ENCODE results near the gene EHBP1.

The EHBP1 gene

DNA sequence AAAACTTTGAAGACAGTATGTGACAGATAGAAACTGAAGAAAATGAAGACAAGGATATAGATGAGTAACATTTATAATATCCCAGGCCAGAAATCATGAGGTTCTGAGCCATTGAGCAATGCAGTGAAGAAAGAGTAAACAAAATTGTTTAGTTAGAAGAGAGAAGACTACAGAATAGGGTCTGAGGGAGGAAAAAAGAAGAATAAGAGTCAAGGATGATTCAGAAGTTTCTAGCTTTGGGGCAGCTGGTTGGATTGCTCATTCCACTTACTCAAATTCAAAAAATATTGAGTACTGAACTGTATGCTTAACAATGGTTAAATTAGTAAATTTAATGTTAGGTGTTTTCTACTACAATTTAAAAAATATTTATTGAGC, 190.1 kb downstream of the EHBP1 start:
- Histone ChIP-seq H3K4me2 (ENCODE audit: insufficient read depth, low read length, poor library complexity, severe bottlenecking) (no peak overlapping the region), H3K27ac (replicated peaks; ENCODE audit: low read length) (no peak overlapping the region), H2BK12ac (ENCODE audit: low read length) (no peak overlapping the region), H2AFZ (ENCODE audit: low read length) (no peak overlapping the region), H4K91ac (ENCODE audit: low read depth, low read length, poor library complexity) (no peak overlapping the region), H3K18ac (ENCODE audit: low read length) (no peak overlapping the region), H3K14ac (ENCODE audit: low read length) (no peak overlapping the region), H3K9ac (ENCODE audit: low read depth, low read length, poor library complexity) (no peak overlapping the region), H3K4me3 (ENCODE audit: low read length in 2 of 2) (no peak overlapping the region), H3K4ac (ENCODE audit: low read length) (no peak overlapping the region), H3K4me1 (ENCODE audit: control insufficient read depth in 2 of 2, insufficient read depth in 1 of 2, low read depth in 1 of 2, low read length in 2 of 2) (peaks cover 0 to 3% of the 10 kb centered on the region in 2 donors), H3K79me1 (ENCODE audit: low read depth, low read length) (no peaks in the 10 kb centered on the region), H3K23ac (ENCODE audit: low read depth, low read length, poor library complexity) (no peak overlapping the region), H3K36me3 (replicated peaks in 1 of 2; ENCODE audit: control insufficient read depth in 2 of 2, insufficient read depth in 2 of 2, low read length in 2 of 2) (no peaks in the 10 kb centered on the region), H2BK15ac (ENCODE audit: low read length) (no peak overlapping the region), H3K27me3 (ENCODE audit: control insufficient read depth in 3 of 3, insufficient read depth in 3 of 3, low read depth in 1 of 3, low read length in 3 of 3) (no peaks in the 10 kb centered on the region), H3K9me3 (replicated peaks in 1 of 2; ENCODE audit: control insufficient read depth in 2 of 2, insufficient read depth in 1 of 2, low read depth in 1 of 2, low read length in 2 of 2) (no peaks in the 10 kb centered on the region), H2AK5ac (ENCODE audit: low read depth, low read length) (no peak overlapping the region), H2BK120ac (ENCODE audit: low read depth, low read length) (no peak overlapping the region), H4K8ac (ENCODE audit: low read depth, low read length) (no peak overlapping the region), H2BK5ac (ENCODE audit: low read length) (no peak overlapping the region)
- no peak for DNase-seq (ENCODE audit: low spot score)

DNA sequence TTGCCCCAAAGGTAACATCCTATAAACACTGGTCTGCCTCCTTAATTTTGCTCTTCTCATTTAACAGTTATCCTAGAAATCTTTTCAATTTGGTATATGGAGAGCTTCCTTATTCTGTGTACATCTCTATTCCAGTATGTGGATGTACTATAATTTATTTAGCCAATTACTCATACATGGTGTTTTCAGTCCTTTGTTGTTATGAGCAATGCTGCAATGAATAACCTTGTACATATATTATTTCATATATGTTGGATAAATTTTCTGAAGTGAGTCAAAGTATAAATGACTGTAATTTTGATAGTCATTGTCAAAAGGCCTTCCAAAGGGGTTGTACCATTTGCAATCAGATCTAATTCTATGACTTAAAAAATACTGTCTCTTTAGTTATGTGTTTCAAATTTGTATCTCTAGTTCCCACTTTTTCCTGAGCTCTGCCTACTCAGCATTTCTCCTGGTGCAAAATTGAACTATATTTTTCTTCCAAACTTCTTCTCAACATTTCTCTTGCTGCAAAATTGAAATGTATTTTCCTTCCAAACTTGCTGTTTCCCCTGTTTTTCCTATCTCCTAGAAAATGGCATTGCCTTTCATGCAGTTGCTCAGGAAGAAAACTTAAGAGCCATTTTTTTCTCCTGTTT, 191.8 kb downstream of the EHBP1 start:
- Histone ChIP-seq H2BK5ac (ENCODE audit: low read length) (no peak overlapping the region), H3K9ac (ENCODE audit: low read depth, low read length, poor library complexity) (no peak overlapping the region), H3K14ac (ENCODE audit: low read length) (no peak overlapping the region), H2BK12ac (ENCODE audit: low read length) (no peak overlapping the region), H2BK15ac (ENCODE audit: low read length) (no peak overlapping the region), H3K23ac (ENCODE audit: low read depth, low read length, poor library complexity) (no peak overlapping the region), H3K9me3 (replicated peaks in 1 of 2; ENCODE audit: control insufficient read depth in 2 of 2, insufficient read depth in 1 of 2, low read depth in 1 of 2, low read length in 2 of 2) (no peaks in the 10 kb centered on the region), H4K91ac (ENCODE audit: low read depth, low read length, poor library complexity) (no peak overlapping the region), H3K4me1 (ENCODE audit: control insufficient read depth in 2 of 2, insufficient read depth in 1 of 2, low read depth in 1 of 2, low read length in 2 of 2) (peaks cover 0 to 3% of the 10 kb centered on the region in 2 donors), H3K27ac (replicated peaks; ENCODE audit: low read length) (no peak overlapping the region), H3K27me3 (ENCODE audit: control insufficient read depth in 3 of 3, insufficient read depth in 3 of 3, low read depth in 1 of 3, low read length in 3 of 3) (no peaks in the 10 kb centered on the region), H3K4me3 (ENCODE audit: low read length in 2 of 2) (no peak overlapping the region), H3K36me3 (replicated peaks in 1 of 2; ENCODE audit: control insufficient read depth in 2 of 2, insufficient read depth in 2 of 2, low read length in 2 of 2) (no peaks in the 10 kb centered on the region), H3K4ac (ENCODE audit: low read length) (no peak overlapping the region), H3K79me1 (ENCODE audit: low read depth, low read length) (no peaks in the 10 kb centered on the region), H2BK120ac (ENCODE audit: low read depth, low read length) (no peak overlapping the region), H4K8ac (ENCODE audit: low read depth, low read length) (no peak overlapping the region), H3K18ac (ENCODE audit: low read length) (no peak overlapping the region), H2AK5ac (ENCODE audit: low read depth, low read length) (no peak overlapping the region), H3K4me2 (ENCODE audit: insufficient read depth, low read length, poor library complexity, severe bottlenecking) (no peak overlapping the region), H2AFZ (ENCODE audit: low read length) (peak overlapping the region; percentile 51)
- no peak for DNase-seq (ENCODE audit: low spot score)

DNA sequence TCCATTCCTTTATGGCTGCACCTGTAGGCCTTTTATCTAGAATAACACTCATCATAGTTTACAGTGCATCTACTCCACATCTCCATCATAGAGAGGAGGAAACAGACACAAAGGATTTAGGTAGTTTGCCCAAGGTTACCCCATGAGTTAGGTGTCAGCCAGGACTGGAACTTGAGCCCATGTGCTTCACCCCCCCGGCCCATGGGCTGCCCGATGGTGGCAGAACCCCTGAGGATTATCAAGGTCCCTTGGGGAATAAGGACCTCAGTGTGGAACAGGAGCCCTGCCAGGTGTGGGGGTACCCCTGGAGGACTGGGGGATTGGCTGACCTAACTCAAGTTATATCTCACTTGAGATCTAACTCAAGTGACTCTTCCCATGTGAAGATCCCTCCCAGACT, 198.8 kb downstream of the EHBP1 start:
- Histone ChIP-seq H3K27ac (replicated peaks; ENCODE audit: low read length) (no peak overlapping the region), H3K79me1 (ENCODE audit: low read depth, low read length) (no peaks in the 10 kb centered on the region), H3K4ac (ENCODE audit: low read length) (no peak overlapping the region), H3K9ac (ENCODE audit: low read depth, low read length, poor library complexity) (no peak overlapping the region), H3K9me3 (replicated peaks in 1 of 2; ENCODE audit: control insufficient read depth in 2 of 2, insufficient read depth in 1 of 2, low read depth in 1 of 2, low read length in 2 of 2) (peaks cover 0 to 2% of the 10 kb centered on the region in 2 donors), H2BK12ac (ENCODE audit: low read length) (no peak overlapping the region), H2BK15ac (ENCODE audit: low read length) (no peak overlapping the region), H3K4me3 (ENCODE audit: low read length in 2 of 2) (no peak overlapping the region), H3K4me1 (ENCODE audit: control insufficient read depth in 2 of 2, insufficient read depth in 1 of 2, low read depth in 1 of 2, low read length in 2 of 2) (no peaks in the 10 kb centered on the region), H3K4me2 (ENCODE audit: insufficient read depth, low read length, poor library complexity, severe bottlenecking) (no peak overlapping the region), H3K27me3 (ENCODE audit: control insufficient read depth in 3 of 3, insufficient read depth in 3 of 3, low read depth in 1 of 3, low read length in 3 of 3) (no peaks in the 10 kb centered on the region), H4K8ac (ENCODE audit: low read depth, low read length) (no peak overlapping the region), H2BK5ac (ENCODE audit: low read length) (no peak overlapping the region), H2AK5ac (ENCODE audit: low read depth, low read length) (no peak overlapping the region), H2AFZ (ENCODE audit: low read length) (no peak overlapping the region), H3K14ac (ENCODE audit: low read length) (no peak overlapping the region), H3K36me3 (replicated peaks in 1 of 2; ENCODE audit: control insufficient read depth in 2 of 2, insufficient read depth in 2 of 2, low read length in 2 of 2) (no peaks in the 10 kb centered on the region), H4K91ac (ENCODE audit: low read depth, low read length, poor library complexity) (no peak overlapping the region), H3K18ac (ENCODE audit: low read length) (no peak overlapping the region), H3K23ac (ENCODE audit: low read depth, low read length, poor library complexity) (no peak overlapping the region), H2BK120ac (ENCODE audit: low read depth, low read length) (no peak overlapping the region)
- DNase-seq (ENCODE audit: low spot score), result no peak
- no CpG with 5 or more reads among the region's 2 CpGs for WGBS, 2 donors (ENCODE audit: extremely low coverage in 2 of 2, insufficient read length in 2 of 2, insufficient replicate concordance in 1 of 2)

DNA sequence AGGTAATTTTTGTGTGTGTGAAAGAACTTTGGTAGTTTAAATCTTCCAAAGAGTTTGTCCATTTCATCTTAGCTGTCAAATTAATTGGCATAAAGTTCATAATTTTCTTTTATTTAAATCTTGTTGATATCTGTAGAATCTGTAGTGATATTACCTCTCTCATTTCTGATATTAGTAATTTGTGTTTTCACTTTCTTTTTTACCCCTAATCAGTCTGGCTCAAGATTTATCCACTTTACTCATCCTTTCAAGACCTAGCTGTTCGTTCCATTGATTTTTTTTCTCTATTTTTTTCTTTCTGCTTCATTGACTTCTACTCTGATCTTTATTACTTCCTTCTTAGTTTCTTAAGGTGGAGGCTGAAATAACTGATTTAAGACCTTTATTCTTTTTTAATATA, 202.6 kb downstream of the EHBP1 start:
- Histone ChIP-seq H2AK5ac (ENCODE audit: low read depth, low read length) (no peak overlapping the region), H3K27ac (replicated peaks; ENCODE audit: low read length) (no peak overlapping the region), H2BK12ac (ENCODE audit: low read length) (no peak overlapping the region), H2BK120ac (ENCODE audit: low read depth, low read length) (no peak overlapping the region), H3K36me3 (replicated peaks in 1 of 2; ENCODE audit: control insufficient read depth in 2 of 2, insufficient read depth in 2 of 2, low read length in 2 of 2) (no peaks in the 10 kb centered on the region), H3K9me3 (replicated peaks in 1 of 2; ENCODE audit: control insufficient read depth in 2 of 2, insufficient read depth in 1 of 2, low read depth in 1 of 2, low read length in 2 of 2) (peaks cover 0 to 2% of the 10 kb centered on the region in 2 donors), H2AFZ (ENCODE audit: low read length) (no peak overlapping the region), H3K27me3 (ENCODE audit: control insufficient read depth in 3 of 3, insufficient read depth in 3 of 3, low read depth in 1 of 3, low read length in 3 of 3) (no peaks in the 10 kb centered on the region), H3K18ac (ENCODE audit: low read length) (no peak overlapping the region), H2BK15ac (ENCODE audit: low read length) (no peak overlapping the region), H3K4me3 (ENCODE audit: low read length in 2 of 2) (no peak overlapping the region), H3K4me1 (ENCODE audit: control insufficient read depth in 2 of 2, insufficient read depth in 1 of 2, low read depth in 1 of 2, low read length in 2 of 2) (no peaks in the 10 kb centered on the region), H3K23ac (ENCODE audit: low read depth, low read length, poor library complexity) (no peak overlapping the region), H4K91ac (ENCODE audit: low read depth, low read length, poor library complexity) (no peak overlapping the region), H3K9ac (ENCODE audit: low read depth, low read length, poor library complexity) (no peak overlapping the region), H3K4me2 (ENCODE audit: insufficient read depth, low read length, poor library complexity, severe bottlenecking) (no peak overlapping the region), H3K79me1 (ENCODE audit: low read depth, low read length) (no peaks in the 10 kb centered on the region), H2BK5ac (ENCODE audit: low read length) (no peak overlapping the region), H3K14ac (ENCODE audit: low read length) (no peak overlapping the region), H4K8ac (ENCODE audit: low read depth, low read length) (no peak overlapping the region), H3K4ac (ENCODE audit: low read length) (no peak overlapping the region)
- no peak for DNase-seq (ENCODE audit: low spot score)
- no CpG with 5 or more reads among the region's 1 CpG for WGBS, 2 donors (ENCODE audit: extremely low coverage in 2 of 2, insufficient read length in 2 of 2, insufficient replicate concordance in 1 of 2)
